HG03432 (cell line): ENCODE results near the gene TEX264.

Experiments
- ATAC-seq: cut with Tn5 transposase; IDR thresholded peaks from one replicate; pipeline ENCODE4 v1.9.1; 2021; ENCODE audit warnings: mild to moderate bottlenecking, moderate library complexity; ENCODE audit not compliant: unreplicated experiment

TEX264 gene

DNA sequence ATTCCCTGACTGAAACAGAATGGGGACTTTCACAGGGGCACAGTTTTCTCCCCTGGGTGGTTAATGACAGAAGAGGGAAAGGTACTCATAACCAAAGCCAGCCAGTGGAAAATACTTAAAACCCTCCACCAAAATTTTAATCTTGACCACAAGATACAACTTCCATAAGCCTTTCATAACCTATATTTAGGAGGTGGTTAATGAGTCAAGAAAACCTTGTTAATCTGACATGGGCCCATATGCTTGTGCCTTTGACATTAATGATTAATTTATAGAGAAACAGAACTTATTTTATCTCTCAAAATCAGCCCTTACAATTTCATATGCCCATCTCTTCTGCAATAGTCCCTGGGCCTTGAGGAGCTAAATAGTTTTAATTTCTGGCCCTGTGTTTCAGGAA, 76.8 kb downstream of the TEX264 start:
- ATAC-seq: no peak

DNA sequence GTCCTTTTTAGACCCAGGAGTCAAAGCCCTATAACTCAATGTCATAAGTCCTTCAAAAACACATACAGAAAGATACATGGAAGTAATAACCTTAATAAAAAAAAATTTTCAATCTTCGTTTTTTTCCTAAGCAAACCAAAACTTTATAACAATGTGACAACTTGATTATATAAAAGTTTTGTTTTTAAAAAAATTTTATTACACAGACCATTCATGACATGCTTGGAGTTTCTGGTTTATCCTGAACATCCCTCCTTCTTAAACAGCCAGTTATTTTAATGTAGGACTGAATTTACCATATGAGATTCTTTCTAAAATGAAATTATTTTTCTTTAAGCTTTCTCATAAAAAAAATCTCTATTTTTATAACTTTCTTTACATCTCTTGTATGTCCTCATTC, 77.3 kb downstream of the TEX264 start:
- no peak for ATAC-seq

DNA sequence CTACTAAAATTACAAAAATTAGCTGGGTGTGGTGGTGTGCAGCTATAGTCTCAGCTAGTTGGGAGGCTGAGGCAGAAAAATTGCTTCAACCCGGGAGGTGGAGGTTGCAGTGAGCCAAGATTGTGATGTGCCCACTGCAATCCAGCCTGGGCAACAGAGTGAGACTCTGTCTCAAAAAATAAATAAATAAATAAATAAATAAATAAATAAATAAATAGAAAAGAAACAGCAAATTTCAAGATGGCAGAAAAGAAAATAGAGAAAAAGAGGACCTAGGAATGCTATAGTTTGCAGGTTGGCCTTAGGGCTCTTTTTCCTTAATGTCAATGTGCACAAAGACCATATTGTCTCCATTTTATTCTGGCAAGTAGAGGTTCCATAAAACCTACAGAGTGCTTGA, 79.8 kb downstream of the TEX264 start:
- ATAC-seq: no peak

DNA sequence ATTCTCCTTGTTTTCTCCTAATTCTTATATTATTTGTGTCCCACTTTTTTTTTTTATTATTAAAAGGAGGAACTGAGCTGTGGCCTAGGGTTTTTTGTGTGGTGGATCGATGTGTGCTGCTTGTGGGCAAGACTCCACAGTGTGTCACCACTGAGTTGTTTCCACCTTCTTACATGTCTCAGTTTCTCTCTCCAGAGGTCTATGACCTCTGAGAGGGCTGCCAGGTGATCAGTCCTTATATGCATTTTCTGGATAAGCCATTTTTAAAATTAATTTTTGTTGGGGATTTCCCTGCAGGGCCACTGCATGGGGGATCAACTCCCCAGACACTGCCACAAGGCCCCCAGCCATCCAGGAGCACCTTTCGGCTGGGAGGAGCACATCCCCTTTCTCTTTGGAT, 80.2 kb downstream of the TEX264 start:
- ATAC-seq: no peak
